Measurements from ENCODE around the gene NEK5. TPM values are rescaled to one million over a fixed set of nuclear protein-coding genes. Genes with fewer than 3 reads are reported as not detected.

NEK5 gene
- total RNA-seq, 1 donor from 2014 or later: not detected

DNA sequence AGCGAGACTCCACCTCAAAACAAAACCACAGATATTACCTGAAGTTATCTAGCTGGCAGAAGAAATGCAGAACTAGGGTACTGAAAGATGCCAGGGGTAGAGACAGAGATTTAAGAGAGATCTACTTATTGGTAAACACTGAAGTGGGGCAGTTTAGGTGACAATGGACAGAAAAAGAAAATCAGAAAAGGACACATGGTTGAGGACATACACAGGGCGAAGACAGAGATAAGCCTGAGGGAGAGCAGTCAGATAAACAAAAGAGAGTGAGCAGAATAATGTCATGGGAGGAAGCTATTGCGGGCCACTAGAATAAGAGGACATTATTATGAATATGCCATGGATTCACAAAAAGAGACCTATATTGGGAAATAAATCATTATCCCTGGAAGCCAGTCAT is 3.3 kb downstream of the NEK5 start:
- no peak for DNase-seq
- CTCF ChIA-PET: interaction anchor here (0.9 to 1.3 kb wide), 3 partner anchors 230 to 1000 kb away, joined by 3 read pairs; no protein-coding TSS in a partner anchor
- Mint-ChIP-seq H3K9me3 (no peaks in the 10 kb centered on the region), H3K4me3 (no peak overlapping the region), H3K36me3 (ENCODE audit: low read depth) (no peaks in the 10 kb centered on the region), H3K27ac (no peak overlapping the region), H3K4me1 (peaks cover 17% of the 10 kb centered on the region), H3K27me3 (peaks cover 21% of the 10 kb centered on the region)
- TF ChIP-seq CTCF (IDR thresholded peaks at IDR 0.05): no peak
- POLR2A ChIA-PET: no interaction called here
- intact Hi-C loops (cut with micrococcal nuclease): loop anchor here (5.0 kb wide), 3 partner anchors 543 to 688 kb away; partner anchors contain the start of genes INTS6 and WDFY2
- ATAC-seq (ENCODE audit: low read depth): no peak

GRCh38 chr13:52118595-52118994 is 10.3 kb downstream of the NEK5 start:
- no peak for TF ChIP-seq CTCF (IDR thresholded peaks at IDR 0.05)
- H3K9me3 Mint-ChIP-seq: no peaks in the 10 kb centered on the region
- no peak for ATAC-seq (ENCODE audit: low read depth)
- no peaks in the 10 kb centered on the region for H3K4me1 Mint-ChIP-seq
- ChIA-PET CTCF (interaction anchor here (0.8 kb wide), 1 partner anchor 9 kb away, joined by 4 read pairs; no protein-coding TSS in a partner anchor), POLR2A (no interaction called here)
- no peaks in the 10 kb centered on the region for H3K36me3 Mint-ChIP-seq (ENCODE audit: low read depth)
- DNase-seq: no peak
- intact Hi-C loops (cut with micrococcal nuclease): no loop called here
- H3K4me3 Mint-ChIP-seq: no peak overlapping the region
- no peak overlapping the region for H3K27ac Mint-ChIP-seq
- peaks cover 23% of the 10 kb centered on the region for H3K27me3 Mint-ChIP-seq

GRCh38 chr13:52118095-52118494 is 10.8 kb downstream of the NEK5 start:
- no peak overlapping the region for H3K27ac Mint-ChIP-seq
- no peak overlapping the region for H3K4me3 Mint-ChIP-seq
- ChIA-PET POLR2A (no interaction called here), CTCF (no interaction called here)
- no peak for ATAC-seq (ENCODE audit: low read depth)
- intact Hi-C loops (cut with micrococcal nuclease): no loop called here
- no peaks in the 10 kb centered on the region for H3K9me3 Mint-ChIP-seq
- no peak for DNase-seq
- no peaks in the 10 kb centered on the region for H3K36me3 Mint-ChIP-seq (ENCODE audit: low read depth)
- H3K4me1 Mint-ChIP-seq: no peaks in the 10 kb centered on the region
- no peak for TF ChIP-seq CTCF (IDR thresholded peaks at IDR 0.05)
- peaks cover 24% of the 10 kb centered on the region for H3K27me3 Mint-ChIP-seq

DNA sequence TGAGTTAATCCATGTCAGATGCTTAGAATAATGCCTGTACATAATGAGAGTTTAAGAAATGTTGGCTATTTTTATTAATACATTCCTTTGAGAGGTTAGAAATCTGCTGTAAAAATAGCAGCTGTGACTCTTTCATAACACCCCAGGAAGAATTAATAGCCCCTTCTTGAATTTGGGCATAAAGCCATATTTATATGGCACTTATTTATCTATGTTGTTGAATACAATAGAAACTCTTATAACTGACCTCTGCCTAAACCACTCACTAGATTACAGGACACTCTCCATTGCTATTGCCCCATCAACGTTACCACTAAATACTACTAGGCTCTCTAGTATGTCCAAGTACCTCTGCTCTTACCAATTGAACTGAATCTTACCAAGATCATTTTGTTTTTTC is 16.3 kb downstream of the NEK5 start:
- DNase-seq (no peak), ATAC-seq (ENCODE audit: low read depth) (no peak)
- ChIA-PET CTCF (no interaction called here), POLR2A (no interaction called here)
- Mint-ChIP-seq H3K36me3 (ENCODE audit: low read depth) (no peaks in the 10 kb centered on the region), H3K27ac (no peak overlapping the region), H3K27me3 (peaks cover 16% of the 10 kb centered on the region), H3K4me3 (no peak overlapping the region), H3K4me1 (no peaks in the 10 kb centered on the region), H3K9me3 (no peaks in the 10 kb centered on the region)
- intact Hi-C loops (cut with micrococcal nuclease): no loop called here
- TF ChIP-seq CTCF (IDR thresholded peaks at IDR 0.05): no peak

DNA sequence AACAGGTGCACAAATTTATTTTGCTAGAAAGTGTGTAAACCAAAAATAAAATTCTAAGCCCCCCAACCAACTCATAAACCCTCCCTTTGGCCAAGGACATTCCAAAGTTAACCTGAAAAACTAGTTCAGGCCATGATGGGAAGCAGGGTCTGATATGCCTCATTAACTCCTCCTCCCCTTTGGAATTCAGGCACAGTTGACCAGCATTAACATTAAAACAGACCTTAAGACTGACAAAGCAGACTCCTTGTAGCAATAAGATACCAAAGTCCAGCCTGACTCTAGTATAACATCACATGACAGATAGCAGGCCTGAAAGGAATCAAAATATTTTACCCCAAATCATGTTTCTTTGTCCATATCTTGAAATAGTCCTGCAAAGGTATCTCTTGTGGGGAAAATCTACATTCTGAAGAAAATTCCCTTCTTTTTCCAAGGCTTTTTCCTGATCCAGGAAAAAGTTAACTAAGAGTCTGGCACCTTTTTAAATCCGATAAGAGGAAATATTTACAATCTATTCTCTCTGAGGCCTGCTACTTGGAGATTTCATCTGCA is 19.7 kb downstream of the NEK5 start:
- no peak for ATAC-seq (ENCODE audit: low read depth)
- H3K4me1 Mint-ChIP-seq: no peaks in the 10 kb centered on the region
- no peaks in the 10 kb centered on the region for H3K36me3 Mint-ChIP-seq (ENCODE audit: low read depth)
- H3K9me3 Mint-ChIP-seq: no peaks in the 10 kb centered on the region
- H3K27me3 Mint-ChIP-seq: peaks cover 10% of the 10 kb centered on the region
- H3K27ac Mint-ChIP-seq: no peak overlapping the region
- ChIA-PET POLR2A (no interaction called here), CTCF (no interaction called here)
- intact Hi-C loops (cut with micrococcal nuclease): no loop called here
- no peak for TF ChIP-seq CTCF (IDR thresholded peaks at IDR 0.05)
- no peak overlapping the region for H3K4me3 Mint-ChIP-seq
- DNase-seq: no peak
